Naive thymus-derived CD4-positive, alpha-beta T cell (primary cell): ENCODE results near the gene HS3ST3A1. TPM values are rescaled to one million over a fixed set of nuclear protein-coding genes. Genes with fewer than 3 reads are reported as not detected.
"Not testable (repeated sequence)": the region's sequence is repeated elsewhere in the genome, so short reads cannot be mapped to it uniquely, and the experiment has no call there.

ENCODE experiments used
- ATAC-seq: fragments of 150-1000 bp; cut with Tn5 transposase; 2 replicates; pipeline ENCODE4 v1.10.0; 2021; ENCODE audit warnings: mild to moderate bottlenecking, moderate library complexity
- CTCF ChIA-PET: fragments of 350-600 bp; sonication (Branson Sonifier 250); formaldehyde crosslinking; loops from one replicate; lab custom pipeline; 2021; ENCODE audit warnings: antibody characterized with exemption; lab: Charles Lee
- POLR2A ChIA-PET: fragments of 350-600 bp; sonication (Branson Sonifier 250); formaldehyde crosslinking; loops from one replicate; lab custom pipeline; 2021; ENCODE audit warnings: antibody characterized with exemption, inconsistent platforms; lab: Charles Lee
- DNase-seq, 9 donors: peaks; one replicate each; pipeline versions ENCODE4 v3.0.0 to v3.0.0-alpha.2; 2020 to 2022; ENCODE audit warnings: mixed read lengths in 1 of 9
- H3K27ac ChIP-seq: one replicate; pipeline ENCODE4 v1.7.0; 2013; ENCODE audit warnings: mild to moderate bottlenecking, low read depth, low read length, moderate library complexity
- H3K27me3 ChIP-seq, 2 donors: one replicate each; pipeline ENCODE4 v1.7.0; 2013; ENCODE audit warnings: low read length in 2 of 2, mild to moderate bottlenecking in 2 of 2, moderate library complexity in 2 of 2; ENCODE audit not compliant: control insufficient read depth in 2 of 2, insufficient read depth in 2 of 2
- H3K36me3 ChIP-seq, 3 experiments: 1 replicate in 2 of 3; 2 replicates in 1 of 3; pipeline ENCODE4 v1.7.0; 2013; ENCODE audit warnings: low read length in 3 of 3, mild to moderate bottlenecking in 3 of 3, moderate library complexity in 1 of 3; ENCODE audit not compliant: insufficient read depth in 3 of 3, control insufficient read depth in 2 of 3
- H3K4me1 ChIP-seq, 2 donors: one replicate each; pipeline ENCODE4 v1.7.0; 2013; ENCODE audit warnings: low read length in 2 of 2, mild to moderate bottlenecking in 2 of 2, moderate library complexity in 1 of 2; ENCODE audit not compliant: control insufficient read depth in 2 of 2, insufficient read depth in 2 of 2
- H3K4me3 ChIP-seq: 2 replicates; pipeline ENCODE4 v1.7.0; 2013; ENCODE audit warnings: mild to moderate bottlenecking, low read length
- H3K9me3 ChIP-seq, 3 experiments: 1 replicate in 2 of 3; 2 replicates in 1 of 3; pipeline ENCODE4 v1.7.0; 2013; ENCODE audit warnings: low read length in 3 of 3; ENCODE audit not compliant: control insufficient read depth in 2 of 3
- H3K27ac Mint-ChIP-seq, 9 donors: one replicate each; pipeline ENCODE4 v1.8.0; 2020 to 2022; ENCODE audit warnings: mixed read lengths in 9 of 9, mild to moderate bottlenecking in 8 of 9, moderate library complexity in 5 of 9, inconsistent platforms in 2 of 9
- H3K27me3 Mint-ChIP-seq, 5 donors: one replicate each; pipeline ENCODE4 v1.8.0; 2021 to 2022; ENCODE audit warnings: mixed read lengths in 5 of 5, mild to moderate bottlenecking in 1 of 5
- H3K36me3 Mint-ChIP-seq, 5 donors: one replicate each; pipeline ENCODE4 v1.8.0; 2020 to 2022; ENCODE audit warnings: mixed read lengths in 5 of 5, mild to moderate bottlenecking in 3 of 5, inconsistent platforms in 1 of 5
- H3K4me1 Mint-ChIP-seq, 7 donors: one replicate each; pipeline ENCODE4 v1.8.0; 2020 to 2022; ENCODE audit warnings: mixed read lengths in 7 of 7, mild to moderate bottlenecking in 3 of 7, inconsistent platforms in 1 of 7
- H3K4me3 Mint-ChIP-seq, 10 donors: one replicate each; pipeline ENCODE4 v1.8.0; 2020 to 2022; ENCODE audit warnings: mild to moderate bottlenecking in 10 of 10, mixed read lengths in 10 of 10, moderate library complexity in 6 of 10, inconsistent platforms in 2 of 10
- H3K9me3 Mint-ChIP-seq, 11 donors: one replicate each; pipeline ENCODE4 v1.8.0; 2020 to 2022; ENCODE audit warnings: mixed read lengths in 11 of 11, mild to moderate bottlenecking in 4 of 11, inconsistent platforms in 1 of 11, moderate library complexity in 1 of 11
- intact Hi-C, 2 donors: fragments of 100-400 bp; cut with micrococcal nuclease; formaldehyde crosslinking; loops; one replicate each; pipeline ENCODE4 v1.15.1; 2023
- polyA plus RNA-seq, 2 donors: library from polyadenylated mRNA; unstranded; fragments of 300-500 nt; fragmentation: Illumina TruSeq; gene quantifications; one replicate each; pipeline ENCODE4 v1.2.3, GENCODE V29; 2021
- total RNA-seq, 6 experiments: library from RNA in 5 of 6; stranded (reverse) in 5 of 6; gene quantifications; 1 replicate in 5 of 6; 2 replicates in 1 of 6; pipeline ENCODE4 v1.2.3 and lab custom pipeline; 2021 to 2026

Gene HS3ST3A1
- total and polyA plus RNA-seq, 7 experiments from 2014 or later, result 0.87 to 4.2 (median 3.6) TPM; not detected in 2

DNA sequence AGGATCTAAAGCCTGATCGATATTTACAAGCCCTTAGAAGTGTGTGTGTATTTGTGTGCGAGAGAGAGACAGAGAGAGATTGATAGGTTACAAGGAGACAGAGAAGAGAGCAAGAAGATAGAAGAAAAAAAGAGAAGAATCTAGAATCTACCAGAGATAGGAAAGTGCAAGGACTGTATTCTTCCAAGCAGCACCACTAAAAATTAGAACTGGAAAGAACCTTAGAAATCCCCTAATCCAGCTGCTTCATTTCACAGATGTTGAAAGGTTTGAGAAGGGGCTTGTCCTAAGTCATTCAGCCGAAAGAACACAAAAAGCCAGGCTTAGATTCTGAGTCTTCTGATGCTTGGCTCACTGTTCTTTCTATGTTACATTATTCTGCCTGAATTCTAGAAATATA is 92.2 kb downstream of the HS3ST3A1 start:
- Mint-ChIP-seq H3K9me3 (peaks cover 0 to 3% (median 0%) of the 10 kb centered on the region in 11 donors), H3K27me3 (peaks cover 12 to 25% (median 17%) of the 10 kb centered on the region in 5 donors), H3K4me3 (peak overlapping the region in 1 of 10 donors; percentile 32), H3K36me3 (peaks cover 0 to 3% (median 0%) of the 10 kb centered on the region in 5 donors), H3K27ac (peak overlapping the region in 1 of 9 donors; percentile 75), H3K4me1 (peaks cover 7 to 20% (median 16%) of the 10 kb centered on the region in 7 donors)
- no peak overlapping the region for H3K4me3 ChIP-seq
- intact Hi-C loops, result no loop called here
- ATAC-seq (no peak), DNase-seq (no peak)
- H3K4me1 ChIP-seq, result no peaks in the 10 kb centered on the region
- CTCF ChIA-PET, result no interaction called here
- POLR2A ChIA-PET, result no interaction called here
- no peaks in the 10 kb centered on the region for H3K9me3 ChIP-seq
- H3K27ac ChIP-seq, result no peak overlapping the region
- no peaks in the 10 kb centered on the region for H3K27me3 ChIP-seq
- H3K36me3 ChIP-seq, result no peaks in the 10 kb centered on the region

DNA sequence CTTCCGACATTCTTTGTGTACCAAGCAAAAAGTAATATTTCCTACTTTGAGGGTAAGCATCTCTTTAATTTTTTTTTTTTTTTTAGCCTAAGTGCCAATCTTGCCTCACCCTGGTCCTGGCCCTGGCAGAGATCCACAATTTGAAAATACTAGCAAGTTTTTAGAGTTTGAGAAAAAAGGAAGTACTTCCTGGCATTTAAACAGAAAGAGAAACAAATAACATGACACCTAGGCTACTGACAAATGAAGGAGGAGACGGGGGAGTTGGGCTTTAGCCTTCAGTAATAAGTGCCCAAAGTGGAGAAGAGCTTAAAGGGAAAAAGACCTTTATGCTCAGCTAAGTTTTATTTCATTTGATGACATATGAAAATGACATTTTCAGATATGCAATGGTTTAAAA is 92.8 kb downstream of the HS3ST3A1 start:
- POLR2A ChIA-PET, result no interaction called here

DNA sequence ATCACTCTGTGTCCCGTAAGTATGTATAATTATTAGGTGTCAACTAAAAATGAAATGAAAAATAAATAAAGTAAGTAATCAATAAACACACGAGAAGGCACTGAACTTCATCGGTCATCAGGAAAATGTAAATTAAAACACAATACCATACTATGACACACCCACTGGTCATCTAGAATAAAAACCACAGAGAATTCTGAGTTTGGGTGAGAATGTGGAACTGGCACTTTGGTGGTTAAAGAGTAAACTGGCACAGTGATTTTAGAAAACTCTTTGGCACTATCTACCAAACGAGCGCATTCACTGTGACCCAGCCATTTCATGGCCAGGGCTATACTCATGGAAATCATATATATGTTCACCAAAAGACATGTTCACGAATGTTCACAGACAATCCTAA is 98.2 kb downstream of the HS3ST3A1 start:
- no peak for DNase-seq
- Mint-ChIP-seq H3K36me3 (no peaks in the 10 kb centered on the region), H3K27ac (no peak overlapping the region), H3K9me3 (peaks cover 0 to 3% (median 0%) of the 10 kb centered on the region in 11 donors), H3K4me3 (no peak overlapping the region), H3K4me1 (peaks cover 0 to 2% (median 0%) of the 10 kb centered on the region in 7 donors), H3K27me3 (peaks cover 0 to 15% (median 4%) of the 10 kb centered on the region in 5 donors)
- Histone ChIP-seq H3K9me3 (no peaks in the 10 kb centered on the region), H3K4me1 (no peaks in the 10 kb centered on the region), H3K27me3 (no peaks in the 10 kb centered on the region), H3K36me3 (no peaks in the 10 kb centered on the region), H3K4me3 (no peak overlapping the region), H3K27ac (no peak overlapping the region)
- ATAC-seq, result no peak
- ChIA-PET POLR2A (no interaction called here), CTCF (no interaction called here)
- intact Hi-C loops, result no loop called here

More for the DNA sequence above, 92.8 kb downstream of the HS3ST3A1 start:
- H3K36me3 Mint-ChIP-seq, result peaks cover 0 to 3% (median 0%) of the 10 kb centered on the region in 5 donors
- Histone ChIP-seq H3K27me3 (no peaks in the 10 kb centered on the region), H3K9me3 (no peaks in the 10 kb centered on the region), H3K4me3 (no peak overlapping the region), H3K36me3 (no peaks in the 10 kb centered on the region), H3K27ac (no peak overlapping the region), H3K4me1 (no peaks in the 10 kb centered on the region)
- peaks cover 0 to 3% (median 0%) of the 10 kb centered on the region in 11 donors for H3K9me3 Mint-ChIP-seq
- H3K4me1 Mint-ChIP-seq, result peaks cover 7 to 20% (median 16%) of the 10 kb centered on the region in 7 donors
- intact Hi-C loops, result no loop called here
- CTCF ChIA-PET, result no interaction called here
- H3K4me3 Mint-ChIP-seq, result peak overlapping the region in 6 of 10 donors; percentile 6 to 50 (median 32)
- DNase-seq (no peak), ATAC-seq (no peak)
- H3K27ac Mint-ChIP-seq, result peak overlapping the region in 1 of 9 donors; percentile 75
- peaks cover 11 to 21% (median 17%) of the 10 kb centered on the region in 5 donors for H3K27me3 Mint-ChIP-seq

DNA sequence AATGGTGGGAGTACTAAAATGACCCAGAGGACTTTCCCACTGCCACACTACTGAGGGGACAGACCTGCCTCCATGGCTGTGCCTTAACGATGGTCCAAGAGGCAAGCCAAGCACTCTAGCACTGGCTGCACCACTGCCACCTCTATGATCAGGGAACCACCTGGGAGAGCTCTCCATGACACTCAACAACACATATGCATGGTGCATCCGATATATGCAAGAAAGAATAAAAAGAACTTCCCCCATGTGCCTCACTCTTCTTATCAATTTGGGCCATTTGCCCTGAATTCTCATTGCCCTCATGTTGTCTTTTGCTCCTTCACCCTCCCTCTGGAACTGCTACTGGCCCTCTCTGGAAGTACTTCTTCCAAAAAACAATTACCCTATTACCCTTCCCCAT is 99.5 kb downstream of the HS3ST3A1 start:
- Histone ChIP-seq H3K27ac (no peak overlapping the region), H3K9me3 (no peaks in the 10 kb centered on the region)
- intact Hi-C loops, result no loop called here

DNA sequence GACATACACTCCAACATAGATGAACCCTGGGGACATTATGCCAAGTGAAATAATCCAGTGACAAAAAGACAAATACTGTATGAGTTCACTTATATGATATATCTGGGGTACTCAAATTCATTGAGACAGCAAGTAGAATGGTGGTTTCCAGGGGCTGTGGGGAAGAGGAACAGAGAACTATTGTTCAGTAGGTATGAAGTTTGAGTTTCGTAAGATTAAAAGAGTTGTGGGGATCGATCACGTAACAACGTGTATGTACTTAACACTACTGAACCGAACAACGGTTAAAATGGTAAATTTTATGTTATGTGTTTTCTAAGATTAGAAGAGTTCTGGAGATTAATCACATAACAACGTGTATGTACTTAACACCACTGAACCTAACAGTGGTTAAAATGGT is 100.8 kb downstream of the HS3ST3A1 start:
- H3K9me3 Mint-ChIP-seq, result no peaks in the 10 kb centered on the region
- Histone ChIP-seq H3K4me3 (no peak overlapping the region), H3K4me1 (no peaks in the 10 kb centered on the region), H3K27ac (no peak overlapping the region), H3K27me3 (no peaks in the 10 kb centered on the region), H3K9me3 (no peaks in the 10 kb centered on the region), H3K36me3 (no peaks in the 10 kb centered on the region)
- ATAC-seq, result no peak
- ChIA-PET CTCF (no interaction called here), POLR2A (no interaction called here)
- H3K4me3 Mint-ChIP-seq, result no peak overlapping the region
- H3K27ac Mint-ChIP-seq, result no peak overlapping the region
- H3K36me3 Mint-ChIP-seq, result no peaks in the 10 kb centered on the region
- no peak for DNase-seq
- H3K4me1 Mint-ChIP-seq, result no peaks in the 10 kb centered on the region
- intact Hi-C loops, result no loop called here
- peaks cover 0 to 15% (median 4%) of the 10 kb centered on the region in 5 donors for H3K27me3 Mint-ChIP-seq

More for the DNA sequence above, 99.5 kb downstream of the HS3ST3A1 start:
- Mint-ChIP-seq H3K27me3 (peaks cover 0 to 15% (median 4%) of the 10 kb centered on the region in 5 donors), H3K9me3 (peaks cover 0 to 3% (median 0%) of the 10 kb centered on the region in 11 donors), H3K36me3 (no peaks in the 10 kb centered on the region), H3K4me3 (no peak overlapping the region), H3K27ac (no peak overlapping the region), H3K4me1 (no peaks in the 10 kb centered on the region)
- CTCF ChIA-PET, result no interaction called here
- Histone ChIP-seq H3K4me3 (no peak overlapping the region), H3K36me3 (no peaks in the 10 kb centered on the region), H3K27me3 (no peaks in the 10 kb centered on the region), H3K4me1 (no peaks in the 10 kb centered on the region)
- ATAC-seq, result no peak
- no peak for DNase-seq
- POLR2A ChIA-PET, result no interaction called here

DNA sequence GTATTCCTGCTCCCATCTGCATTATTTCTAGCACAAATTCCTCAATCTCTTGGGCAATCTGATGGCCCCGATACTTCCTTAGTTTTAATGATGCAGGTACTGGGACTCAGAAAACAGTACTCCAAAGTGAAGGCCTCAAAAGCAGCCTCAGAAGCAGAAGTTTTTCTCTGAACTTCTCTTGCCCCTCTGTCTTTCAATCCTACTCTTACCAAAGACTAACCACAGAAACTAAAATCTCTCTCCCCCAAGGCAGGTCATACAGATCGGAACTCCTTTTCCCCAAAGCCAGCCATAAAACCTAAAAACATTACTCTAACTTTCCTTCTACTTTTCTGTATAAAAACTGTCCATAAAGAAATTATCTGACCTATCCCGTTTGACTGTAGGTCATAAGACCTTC is 103.5 kb downstream of the HS3ST3A1 start:
- Histone ChIP-seq H3K27ac (no peak overlapping the region), H3K4me1 (no peaks in the 10 kb centered on the region), H3K36me3 (no peaks in the 10 kb centered on the region), H3K4me3 (no peak overlapping the region), H3K9me3 (no peaks in the 10 kb centered on the region), H3K27me3 (no peaks in the 10 kb centered on the region)
- ATAC-seq, result no peak
- Mint-ChIP-seq H3K4me3 (no peak overlapping the region), H3K4me1 (no peaks in the 10 kb centered on the region), H3K27me3 (peaks cover 0 to 9% (median 4%) of the 10 kb centered on the region in 5 donors), H3K9me3 (no peaks in the 10 kb centered on the region), H3K36me3 (no peaks in the 10 kb centered on the region), H3K27ac (no peak overlapping the region)
- intact Hi-C loops, result no loop called here
- ChIA-PET CTCF (no interaction called here), POLR2A (no interaction called here)
- no peak for DNase-seq

DNA sequence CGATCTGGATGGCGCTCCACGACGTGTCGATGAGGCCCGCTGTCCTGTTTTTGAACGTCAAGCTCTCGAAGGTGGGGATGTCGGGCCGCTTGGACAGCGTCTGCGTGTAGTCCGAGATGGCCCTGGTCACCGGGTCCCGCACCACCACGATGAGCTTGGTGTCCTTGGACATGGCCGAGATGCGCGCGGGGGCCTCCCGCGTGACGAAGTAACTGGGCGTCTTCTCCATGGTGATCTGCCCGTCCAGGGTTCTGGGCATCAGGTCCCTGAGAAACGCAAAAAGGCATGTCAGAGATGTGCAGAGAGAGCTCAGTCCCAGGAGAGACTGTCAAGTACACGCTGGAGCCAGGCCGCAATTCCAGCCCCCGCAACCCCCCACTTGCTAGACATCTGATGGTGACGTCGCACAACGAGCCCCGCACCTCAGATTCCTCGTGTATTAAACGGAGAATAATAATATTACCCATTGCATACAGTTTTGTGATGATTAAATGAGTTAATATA is 105.1 kb downstream of the HS3ST3A1 start:
- POLR2A ChIA-PET, H3K36me3 ChIP-seq, DNase-seq, intact Hi-C loops, ATAC-seq, H3K27me3 ChIP-seq, H3K9me3 Mint-ChIP-seq, H3K9me3 ChIP-seq, CTCF ChIA-PET, H3K4me1 Mint-ChIP-seq, H3K36me3 Mint-ChIP-seq, H3K4me3 Mint-ChIP-seq, H3K27ac ChIP-seq, H3K27ac Mint-ChIP-seq, H3K4me1 ChIP-seq, H3K27me3 Mint-ChIP-seq, H3K4me3 ChIP-seq: not testable (repeated sequence)
